IMR-90 (cell line): ENCODE measurements around the gene SLC26A4. TPM values are rescaled to one million over a fixed set of nuclear protein-coding genes. Genes with fewer than 3 reads are reported as not detected.

Source experiments
- ATAC-seq: fragments of 200-7000 bp; cut with Tn5 transposase; 2 replicates; pipeline ENCODE4 v1.9.1; 2020; ENCODE audit warnings: low read depth, mild to moderate bottlenecking, moderate library complexity
- BruUV-seq: library from RNA; stranded (reverse); fragments of 400-500 nt; replicated peaks from 2 replicates; lab custom pipeline; 2021; lab: Mats Ljungman, UMichigan
- CTCF ChIA-PET: fragments of 300-600 bp; formaldehyde crosslinking; extraction: SDS; loops from one replicate; lab custom pipeline; 2021; ENCODE audit warnings: antibody characterized with exemption; lab: Yijun Ruan, JAX
- POLR2A ChIA-PET: fragments of 300-600 bp; sonication (Branson Sonifier 250); formaldehyde crosslinking; loops from one replicate; lab custom pipeline; 2022; ENCODE audit warnings: antibody characterized with exemption; ENCODE audit not compliant: unreplicated experiment; lab: Charles Lee
- DNase-seq: peaks from one replicate; pipeline ENCODE4 v3.0.0; 2013
- H2AFZ ChIP-seq: replicated peaks from 2 replicates; pipeline ENCODE3; 2013; ENCODE audit warnings: low read length, mild to moderate bottlenecking; ENCODE audit not compliant: poor library complexity
- H2AK5ac ChIP-seq: 2 replicates; pipeline ENCODE4 v1.6.1; 2013; ENCODE audit warnings: low read depth, low read length, inconsistent platforms
- H2AK9ac ChIP-seq: replicated peaks from 2 replicates; pipeline ENCODE3; 2013; ENCODE audit warnings: mild to moderate bottlenecking, low read depth, low read length, moderate library complexity; ENCODE audit not compliant: poor library complexity
- H2BK120ac ChIP-seq: 2 replicates; pipeline ENCODE4 v1.6.1; 2013; ENCODE audit warnings: low read depth, low read length, inconsistent platforms
- H2BK15ac ChIP-seq: 3 replicates; pipeline ENCODE4 v1.6.1; 2013; ENCODE audit warnings: low read depth, low read length, inconsistent platforms
- H2BK20ac ChIP-seq: 2 replicates; pipeline ENCODE4 v1.6.1; 2013; ENCODE audit warnings: low read depth, mild to moderate bottlenecking, inconsistent platforms, low read length, moderate library complexity
- H2BK5ac ChIP-seq: 2 replicates; pipeline ENCODE4 v1.6.1; 2013; ENCODE audit warnings: mild to moderate bottlenecking, low read depth, low read length, inconsistent platforms; ENCODE audit not compliant: poor library complexity, severe bottlenecking
- H3K14ac ChIP-seq: replicated peaks from 2 replicates; pipeline ENCODE4 v1.6.1; 2013; ENCODE audit warnings: low read depth, low read length, inconsistent platforms
- H3K18ac ChIP-seq: 2 replicates; pipeline ENCODE4 v1.6.1; 2013; ENCODE audit warnings: low read depth, low read length, control low read depth
- H3K23ac ChIP-seq: 2 replicates; pipeline ENCODE4 v1.6.1; 2013; ENCODE audit warnings: low read depth, low read length, inconsistent platforms
- H3K27ac ChIP-seq: 2 replicates; pipeline ENCODE4 v1.5.1; 2013; ENCODE audit warnings: mild to moderate bottlenecking, control low read depth, low read length; ENCODE audit not compliant: insufficient read depth
- H3K27me3 ChIP-seq: 2 replicates; pipeline ENCODE4 v1.6.1; 2013; ENCODE audit warnings: low read length; ENCODE audit not compliant: control insufficient read depth, insufficient read depth
- H3K36me3 ChIP-seq: 2 replicates; pipeline ENCODE4 v1.6.1; 2013; ENCODE audit warnings: low read length, mixed read lengths; ENCODE audit not compliant: control insufficient read depth, insufficient read depth
- H3K4ac ChIP-seq: 2 replicates; pipeline ENCODE4 v1.6.1; 2013; ENCODE audit warnings: low read depth, low read length, inconsistent platforms
- H3K4me1 ChIP-seq: 2 replicates; pipeline ENCODE4 v1.6.1; 2013; ENCODE audit warnings: low read length, mixed read lengths; ENCODE audit not compliant: control insufficient read depth, insufficient read depth
- H3K4me2 ChIP-seq: 2 replicates; pipeline ENCODE4 v1.6.1; 2013; ENCODE audit warnings: low read depth, mild to moderate bottlenecking, control low read depth, low read length, moderate library complexity
- H3K4me3 ChIP-seq: 2 replicates; pipeline ENCODE4 v1.5.1; 2013; ENCODE audit warnings: low read depth, mild to moderate bottlenecking, control low read depth, low read length, moderate library complexity; ENCODE audit not compliant: insufficient read depth
- H3K56ac ChIP-seq: 2 replicates; pipeline ENCODE4 v1.6.1; 2013; ENCODE audit warnings: low read length, inconsistent platforms; ENCODE audit not compliant: insufficient read depth; ENCODE audit errors: extremely low read depth
- H3K79me1 ChIP-seq, 2 experiments: 2 replicates each; pipeline ENCODE4 v1.6.1; 2013; ENCODE audit warnings: low read length in 2 of 2, inconsistent platforms in 1 of 2, low read depth in 1 of 2
- H3K9ac ChIP-seq: 2 replicates; pipeline ENCODE4 v1.6.1; 2013; ENCODE audit warnings: low read depth, low read length, control low read depth
- H3K9me1 ChIP-seq: 2 replicates; pipeline ENCODE4 v1.6.1; 2013; ENCODE audit warnings: low read length, inconsistent platforms; ENCODE audit not compliant: insufficient read depth
- H3K9me3 ChIP-seq: 2 replicates; pipeline ENCODE4 v1.6.1; 2013; ENCODE audit warnings: low read length; ENCODE audit not compliant: control insufficient read depth, insufficient read depth
- H4K20me1 ChIP-seq: 2 replicates; pipeline ENCODE4 v1.6.1; 2013; ENCODE audit warnings: low read length, inconsistent platforms; ENCODE audit not compliant: insufficient read depth
- H4K5ac ChIP-seq: 2 replicates; pipeline ENCODE4 v1.6.1; 2013; ENCODE audit warnings: mild to moderate bottlenecking, low read depth, low read length, control low read depth
- H4K8ac ChIP-seq, 2 experiments: 2 replicates each; pipeline ENCODE4 v1.6.1; 2013; ENCODE audit warnings: low read depth in 2 of 2, low read length in 2 of 2, control low read depth in 1 of 2, inconsistent platforms in 1 of 2
- H4K91ac ChIP-seq: 2 replicates; pipeline ENCODE4 v1.6.1; 2013; ENCODE audit warnings: low read depth, low read length, inconsistent platforms; ENCODE audit not compliant: insufficient read depth
- BHLHE40 ChIP-seq: fragments of 150-350 bp; IDR thresholded peaks from 2 replicates; pipeline ENCODE4 v1.6.1; 2016; ENCODE audit warnings: mild to moderate bottlenecking, low read depth, low read length
- CEBPB ChIP-seq: IDR thresholded peaks from 2 replicates; pipeline ENCODE4 v1.6.1; 2012; ENCODE audit warnings: low read depth, low read length, improper control_type of control experiment
- CHD1 ChIP-seq: IDR thresholded peaks from 2 replicates; pipeline ENCODE4 v1.6.1; 2012; ENCODE audit warnings: low read depth, low read length, improper control_type of control experiment
- CTCF ChIP-seq: conservative IDR thresholded peaks from 2 replicates; pipeline ENCODE4 v1.5.1; 2012; ENCODE audit warnings: mild to moderate bottlenecking, low read depth, low read length, improper control_type of control experiment
- ELK1 ChIP-seq: fragments of 150-350 bp; IDR thresholded peaks from 2 replicates; pipeline ENCODE4 v1.6.1; 2016; ENCODE audit warnings: low read depth, mild to moderate bottlenecking, low read length, moderate library complexity, borderline replicate concordance
- FOS ChIP-seq: fragments of 150-350 bp; IDR thresholded peaks from 2 replicates; pipeline ENCODE4 v1.6.1; 2016; ENCODE audit warnings: low read depth, low read length
- MAFK ChIP-seq: IDR thresholded peaks from 2 replicates; pipeline ENCODE4 v1.6.1; 2012; ENCODE audit warnings: low read depth, low read length, improper control_type of control experiment
- MAZ ChIP-seq: IDR thresholded peaks from 2 replicates; pipeline ENCODE4 v1.6.1; 2012; ENCODE audit warnings: low read depth, mild to moderate bottlenecking, low read length, improper control_type of control experiment, moderate library complexity, borderline replicate concordance
- MXI1 ChIP-seq: IDR thresholded peaks from 2 replicates; pipeline ENCODE4 v1.6.1; 2012; ENCODE audit warnings: low read depth, mild to moderate bottlenecking, low read length, moderate library complexity, borderline replicate concordance
- NFE2L2 ChIP-seq: fragments of 150-350 bp; IDR thresholded peaks from 2 replicates; pipeline ENCODE4 v1.6.1; 2016; ENCODE audit warnings: low read depth, mild to moderate bottlenecking, low read length
- POLR2A ChIP-seq: IDR thresholded peaks from 2 replicates; pipeline ENCODE4 v1.6.1; 2012; ENCODE audit warnings: mild to moderate bottlenecking, low read depth, low read length
- RAD21 ChIP-seq: IDR thresholded peaks from 2 replicates; pipeline ENCODE4 v1.6.1; 2012; ENCODE audit warnings: low read length, improper control_type of control experiment
- RCOR1 ChIP-seq: IDR thresholded peaks from 2 replicates; pipeline ENCODE4 v1.6.1; 2012; ENCODE audit warnings: mild to moderate bottlenecking, low read length, improper control_type of control experiment; ENCODE audit not compliant: insufficient replicate concordance
- RFX5 ChIP-seq: IDR thresholded peaks from 2 replicates; pipeline ENCODE4 v1.8.0; 2012; ENCODE audit warnings: low read depth, mild to moderate bottlenecking, low read length, moderate library complexity
- SMC3 ChIP-seq: fragments of 150-350 bp; IDR thresholded peaks from 2 replicates; pipeline ENCODE4 v1.6.1; 2016; ENCODE audit warnings: low read depth, mild to moderate bottlenecking, antibody characterized with exemption, low read length, moderate library complexity
- USF2 ChIP-seq: fragments of 150-350 bp; IDR thresholded peaks from 2 replicates; pipeline ENCODE4 v1.6.1; 2017; ENCODE audit warnings: mild to moderate bottlenecking, antibody characterized with exemption, low read length, low read depth
- WGBS, 2 experiments: methylation state at CpG; one replicate each; pipeline versions ENCODE4 v1.1.5 to v1.1.7; 2013; ENCODE audit warnings: missing lambda C conversion rate in 2 of 2; ENCODE audit not compliant: insufficient read length in 1 of 2; ENCODE audit errors: extremely low coverage in 2 of 2; 5-methylcytosine and 5-hydroxymethylcytosine counted together
- dilution Hi-C: fragments of 300-500 bp; cut with HindIII; formaldehyde crosslinking; loops from one replicate; pipeline ENCODE4 v1.14.3; 2018; ENCODE audit warnings: low sequenced_read_pairs; ENCODE audit not compliant: unreplicated experiment
- in situ Hi-C: fragments of 300-500 bp; cut with MboI; formaldehyde crosslinking; loops from 3 replicates; pipeline ENCODE4 v1.14.3; 2019; ENCODE audit warnings: low sequenced_read_pairs, inconsistent platforms, mixed read lengths
- intact Hi-C: fragments of 100-400 bp; cut with micrococcal nuclease; formaldehyde crosslinking; loops from 2 replicates; pipeline ENCODE4 v1.10.0; 2022
- polyA plus RNA-seq, 3 experiments: library from polyadenylated mRNA; depleted of rRNA; stranded (reverse); fragments of >200 nt; gene quantifications; 2 replicates each; pipeline ENCODE4 v1.2.3, GENCODE V29; 2012; ENCODE audit warnings: low replicate concordance in 1 of 3
- total RNA-seq: library from RNA; depleted of rRNA; stranded (reverse); fragments of >200 nt; gene quantifications from 2 replicates; pipeline ENCODE4 v1.2.3, GENCODE V29; 2012

The SLC26A4 gene
- total and polyA plus RNA-seq, 2 of the 4 experiments (the other 2 are of a cell fraction), result 0.09 to 1.1 TPM

GRCh38 chr7:107668296-107668695 lies 7.7 kb downstream of the SLC26A4 start:
- ATAC-seq (no peak), DNase-seq (no peak)
- H4K8ac ChIP-seq, result no peak overlapping the region
- no peak overlapping the region for H2BK120ac ChIP-seq
- H2BK5ac ChIP-seq, result no peak overlapping the region
- no peaks in the 10 kb centered on the region for H3K9me1 ChIP-seq
- H2BK20ac ChIP-seq, result no peak overlapping the region
- no peak overlapping the region for H4K91ac ChIP-seq
- H3K4me1 ChIP-seq, result no peaks in the 10 kb centered on the region
- H3K56ac ChIP-seq, result no peak overlapping the region
- no peak overlapping the region for H3K4ac ChIP-seq
- no peak overlapping the region for H2BK15ac ChIP-seq
- no peak overlapping the region for H2AK9ac ChIP-seq
- dilution Hi-C loops (no loop called here), intact Hi-C loops (no loop called here), in situ Hi-C loops (no loop called here)
- BruUV-seq, result no TSS peak
- H2AK5ac ChIP-seq, result no peak overlapping the region
- H3K18ac ChIP-seq, result no peak overlapping the region
- no peak overlapping the region for H3K9ac ChIP-seq
- H3K4me3 ChIP-seq, result no peak overlapping the region
- H3K27ac ChIP-seq, result no peak overlapping the region
- no peaks in the 10 kb centered on the region for H3K79me1 ChIP-seq
- 100% methylated on average over 1 of the region's 4 CpGs for WGBS, 2 experiments
- no peak overlapping the region for H3K23ac ChIP-seq
- ChIA-PET CTCF (no interaction called here), POLR2A (no interaction called here)
- H3K9me3 ChIP-seq, result no peaks in the 10 kb centered on the region
- no peak overlapping the region for H4K5ac ChIP-seq
- no peak overlapping the region for H3K14ac ChIP-seq
- H4K20me1 ChIP-seq, result no peaks in the 10 kb centered on the region
- no peak for TF ChIP-seq MAZ
- TF ChIP-seq USF2, result no peak
- no peak for TF ChIP-seq RFX5
- no peak for TF ChIP-seq CTCF
- TF ChIP-seq MXI1, result no peak
- no peak for TF ChIP-seq BHLHE40
- no peak for TF ChIP-seq POLR2A
- no peak for TF ChIP-seq CHD1
- TF ChIP-seq ELK1, result no peak
- TF ChIP-seq SMC3, result no peak
- TF ChIP-seq RCOR1, result no peak
- no peak for TF ChIP-seq NFE2L2
- no peak for TF ChIP-seq CEBPB
- no peak for TF ChIP-seq FOS
- TF ChIP-seq RAD21, result no peak
- TF ChIP-seq MAFK, result no peak
- peaks cover 12% of the 10 kb centered on the region for H3K27me3 ChIP-seq
- no peaks in the 10 kb centered on the region for H3K36me3 ChIP-seq
- no peak overlapping the region for H3K4me2 ChIP-seq
- H2AFZ ChIP-seq, result no peak overlapping the region
